Umbilical cord (tissue), 2 donors: ENCODE measurements around the gene LPCAT1. TPM values are rescaled to one million over a fixed set of nuclear protein-coding genes. Genes with fewer than 3 reads are reported as not detected.
"Not testable (repeated sequence)": the region's sequence is repeated elsewhere in the genome, so short reads cannot be mapped to it uniquely, and the experiment has no call there.

ENCODE experiments used
- DNase-seq: peaks from one replicate; pipeline ENCODE4 v3.0.0-alpha.2; 2015; ENCODE audit warnings: low spot score
- total RNA-seq: library from RNA; depleted of rRNA; stranded (reverse); fragments of >200 nt; gene quantifications from one replicate; pipeline ENCODE4 v1.2.3, GENCODE V29; 2014; ENCODE audit warnings: low replicate concordance; ENCODE audit not compliant: insufficient read depth

LPCAT1 gene
- total RNA-seq, 1 donor from 2014 or later: 46.0 TPM

DNA sequence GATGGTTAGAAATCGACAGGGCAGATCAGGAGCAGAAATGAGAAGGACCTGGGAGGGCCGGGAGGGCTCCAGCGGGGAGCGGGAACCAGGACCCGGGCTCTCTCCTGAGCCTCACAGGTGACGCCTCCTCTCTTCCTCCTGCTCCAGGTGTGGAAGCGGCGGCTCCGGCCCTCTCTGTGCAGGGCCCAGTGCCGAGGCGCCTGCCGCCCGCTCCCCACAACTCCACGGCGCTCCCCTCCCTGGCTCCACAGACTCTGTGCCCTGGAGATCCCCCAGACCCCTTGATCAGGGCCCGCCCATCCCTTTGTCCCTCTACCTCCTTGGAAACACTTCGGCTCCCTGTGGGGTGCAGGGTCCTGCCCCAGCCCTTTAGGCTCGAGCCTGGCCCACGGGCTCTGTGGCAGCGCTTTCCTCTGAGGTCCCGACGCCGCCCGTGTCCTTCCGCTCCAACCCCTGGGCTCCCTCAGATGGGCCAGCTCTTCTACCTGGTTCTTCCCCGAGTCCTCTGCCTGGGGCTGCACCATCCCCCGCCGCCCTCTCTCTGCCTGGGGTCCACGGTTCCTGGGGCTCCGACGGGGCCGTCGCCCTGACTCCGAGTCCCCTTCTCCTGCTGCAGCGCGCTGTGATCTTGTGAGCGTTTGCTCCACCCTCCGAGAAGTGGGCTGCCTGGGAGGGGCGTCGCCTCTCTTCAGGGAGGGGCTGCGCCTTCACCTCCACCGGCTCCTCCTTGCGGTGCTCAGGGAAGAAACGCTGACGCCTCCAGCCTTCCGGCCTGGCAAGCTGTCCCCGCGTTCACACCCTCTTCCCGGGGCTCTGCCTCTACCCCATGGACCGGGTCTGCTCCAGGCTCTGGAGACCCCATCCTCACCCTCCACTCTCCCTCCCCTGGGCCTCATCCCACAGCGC is 56.2 kb downstream of the LPCAT1 start:
- DNase-seq: no peak

DNA sequence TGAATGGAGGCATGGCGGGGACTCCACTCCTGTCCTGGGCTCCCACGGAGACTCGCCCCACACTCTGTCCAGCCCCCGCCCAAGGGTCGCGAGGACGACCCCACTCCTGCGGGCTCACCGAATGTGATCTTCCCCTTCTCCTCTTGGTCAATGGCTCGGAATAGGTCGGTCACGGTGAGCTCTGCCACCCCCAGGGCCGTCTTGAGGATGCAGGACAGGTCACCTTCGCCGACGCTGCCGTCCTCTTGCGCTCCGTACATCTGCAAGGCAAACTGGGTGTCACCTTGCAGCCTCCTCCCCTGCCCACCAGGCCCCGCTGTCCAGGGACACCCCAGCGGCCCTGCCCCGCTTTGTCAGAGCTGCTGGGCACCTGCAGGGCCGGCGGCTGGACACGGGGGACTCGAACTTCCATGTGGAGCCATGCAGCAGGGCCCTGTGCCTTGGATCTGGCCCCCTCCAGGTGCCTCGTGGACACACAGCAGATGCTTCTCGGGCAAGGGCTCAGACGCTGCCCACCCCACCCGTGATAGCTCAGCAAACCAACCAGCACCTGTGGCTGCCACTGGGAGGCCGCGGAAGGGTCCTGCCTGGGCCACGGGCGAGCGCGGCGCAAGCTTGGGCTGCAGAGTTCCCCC is 57.0 kb downstream of the LPCAT1 start:
- DNase-seq: no peak

DNA sequence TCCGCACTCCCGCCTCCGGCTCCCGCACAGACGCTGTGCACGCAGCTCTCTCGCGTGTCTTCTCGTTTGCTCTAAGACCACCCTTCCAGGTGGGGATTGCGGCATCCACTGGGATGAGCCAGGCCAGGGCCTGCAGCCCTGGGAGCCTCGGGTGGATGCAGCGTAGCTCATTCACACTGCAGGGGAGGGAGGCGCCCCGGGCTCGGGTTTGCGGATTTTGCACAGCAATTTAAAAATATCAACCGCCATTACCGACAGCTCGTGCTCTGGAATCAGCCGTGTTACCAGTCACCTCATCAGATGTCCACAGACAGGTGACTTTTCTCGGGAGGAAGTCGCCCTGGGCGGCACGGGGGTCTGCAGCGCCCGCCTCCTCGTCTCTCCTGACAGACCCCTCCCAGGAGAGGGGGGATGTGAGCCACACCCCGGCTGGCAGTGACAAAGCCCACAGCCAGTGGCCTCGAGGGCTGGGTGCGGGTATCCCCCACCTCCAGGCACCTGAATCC is 57.7 kb downstream of the LPCAT1 start:
- DNase-seq: no peak

DNA sequence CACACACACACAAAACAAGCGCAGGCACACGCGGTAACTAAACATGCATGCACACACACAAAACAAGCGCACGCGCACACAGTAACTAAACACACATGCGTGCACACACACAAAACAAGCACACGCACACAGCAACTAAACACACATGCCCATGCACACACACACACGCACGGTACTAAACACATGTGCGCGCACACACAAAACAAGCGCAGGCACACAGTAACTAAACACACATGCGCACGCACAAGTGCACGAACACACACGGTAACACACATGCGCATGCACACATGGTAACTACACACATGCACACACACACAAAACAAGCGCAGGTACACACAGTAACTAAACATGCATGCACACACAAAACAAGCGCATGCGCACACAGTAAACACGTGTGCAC is 58.6 kb downstream of the LPCAT1 start:
- no peak for DNase-seq

DNA sequence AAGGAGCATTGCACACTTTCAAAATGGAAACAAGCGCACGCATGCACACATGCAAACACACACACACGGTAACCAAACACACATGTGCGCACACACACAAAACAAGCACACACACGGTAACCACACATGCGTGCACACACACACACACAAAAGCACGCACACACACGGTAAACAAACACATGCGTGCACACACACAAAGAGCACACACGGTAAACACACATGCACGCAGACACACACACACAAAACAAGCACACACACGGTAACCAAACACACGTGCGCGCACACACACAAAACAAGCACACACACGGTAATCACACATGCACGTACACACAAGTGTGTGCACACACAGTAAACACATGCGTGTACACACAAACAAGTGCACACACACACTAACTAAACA is 59.2 kb downstream of the LPCAT1 start:
- no peak for DNase-seq

DNA sequence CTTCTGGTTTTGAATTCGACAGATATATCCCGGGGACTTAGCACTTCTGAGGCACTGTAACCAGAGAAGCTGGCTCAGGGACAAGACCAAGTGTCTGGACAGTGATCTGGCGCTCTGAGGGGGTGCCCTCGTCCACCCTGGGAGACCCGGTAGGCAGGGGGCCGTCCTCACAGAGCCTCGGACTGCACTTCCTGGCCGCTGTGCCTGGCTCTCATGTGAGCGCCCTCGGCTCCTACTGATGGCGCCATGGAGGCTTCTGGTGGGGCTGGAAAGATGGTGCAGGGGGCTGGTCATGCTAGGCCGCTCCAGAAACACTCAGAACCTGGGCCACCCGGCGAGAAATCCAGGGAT is 59.7 kb downstream of the LPCAT1 start:
- DNase-seq: no peak

DNA sequence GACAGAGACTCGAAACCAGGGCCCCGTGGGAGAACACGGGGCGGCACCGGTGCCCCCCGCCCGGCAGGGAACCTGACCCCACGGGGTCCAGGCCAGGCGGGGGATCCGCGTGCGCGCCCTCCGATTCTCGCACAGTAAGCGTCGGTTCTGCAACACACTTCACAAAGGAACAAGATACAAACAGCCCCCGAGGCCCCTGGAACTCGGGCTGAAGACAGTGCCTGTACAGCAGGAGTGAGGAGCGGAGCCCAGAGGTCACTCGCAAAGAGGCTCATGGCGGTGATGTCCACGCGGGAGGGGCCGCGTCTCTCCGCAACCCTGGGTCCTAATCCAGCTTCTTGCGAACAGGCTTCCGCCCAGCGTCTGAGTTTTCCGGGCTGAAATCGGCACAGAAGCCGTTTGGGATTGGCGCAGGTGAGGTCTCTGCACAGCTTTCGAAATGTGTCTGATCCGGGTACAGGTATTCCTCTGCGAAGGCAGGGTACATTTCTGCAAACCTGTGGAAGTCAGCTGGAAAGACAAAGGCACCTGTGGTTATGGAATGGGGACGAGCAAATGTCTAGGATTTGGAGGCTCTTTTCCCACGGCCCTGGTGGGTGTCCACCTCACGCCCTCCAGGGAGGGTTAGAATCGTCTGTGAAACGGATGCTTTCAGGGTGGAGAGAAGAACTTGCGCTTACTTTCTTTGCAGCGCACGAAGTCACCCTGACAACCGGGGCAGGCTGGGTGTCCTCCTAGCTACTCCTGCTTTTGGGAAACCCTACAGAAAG is 60.2 kb downstream of the LPCAT1 start:
- DNase-seq: no peak

DNA sequence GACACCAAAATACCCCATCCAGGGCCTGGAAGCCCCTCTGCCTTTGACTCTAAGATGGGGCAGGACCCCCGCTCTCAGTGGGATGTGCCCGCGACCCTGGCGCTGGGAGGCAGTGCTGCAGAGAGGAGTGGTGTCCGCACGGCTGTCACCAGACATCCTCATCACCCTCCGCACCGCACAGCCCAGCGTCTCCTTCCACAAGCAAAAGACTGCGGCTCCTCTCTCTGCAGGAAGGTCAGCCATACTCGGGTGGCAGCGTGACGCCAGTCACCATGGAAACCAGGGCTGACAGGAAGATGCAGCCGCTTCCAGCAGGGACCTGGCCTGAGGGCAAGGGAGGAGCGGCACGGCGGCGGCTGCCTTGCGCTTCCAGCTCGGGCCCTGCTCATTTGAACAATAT is 61.4 kb downstream of the LPCAT1 start:
- no peak for DNase-seq

DNA sequence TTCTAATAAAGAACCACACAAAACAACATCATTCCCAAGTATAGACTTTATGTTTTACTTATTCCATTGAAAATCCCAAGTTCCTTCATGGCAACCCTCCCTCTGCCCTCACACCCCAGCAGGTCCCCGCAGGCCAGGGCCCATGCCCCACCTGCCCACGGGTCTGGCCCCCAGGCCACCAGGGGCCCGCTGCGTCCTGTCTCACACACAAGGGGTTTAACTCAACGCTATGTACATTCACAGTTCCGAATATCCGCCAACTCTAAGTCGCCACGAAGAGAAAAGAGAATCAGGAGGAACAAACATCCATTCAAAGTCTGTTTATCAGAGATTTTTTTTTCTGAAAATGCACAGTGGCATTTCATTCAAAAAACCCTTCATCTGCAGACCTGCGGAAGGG is 62.4 kb downstream of the LPCAT1 start:
- DNase-seq: no peak

DNA sequence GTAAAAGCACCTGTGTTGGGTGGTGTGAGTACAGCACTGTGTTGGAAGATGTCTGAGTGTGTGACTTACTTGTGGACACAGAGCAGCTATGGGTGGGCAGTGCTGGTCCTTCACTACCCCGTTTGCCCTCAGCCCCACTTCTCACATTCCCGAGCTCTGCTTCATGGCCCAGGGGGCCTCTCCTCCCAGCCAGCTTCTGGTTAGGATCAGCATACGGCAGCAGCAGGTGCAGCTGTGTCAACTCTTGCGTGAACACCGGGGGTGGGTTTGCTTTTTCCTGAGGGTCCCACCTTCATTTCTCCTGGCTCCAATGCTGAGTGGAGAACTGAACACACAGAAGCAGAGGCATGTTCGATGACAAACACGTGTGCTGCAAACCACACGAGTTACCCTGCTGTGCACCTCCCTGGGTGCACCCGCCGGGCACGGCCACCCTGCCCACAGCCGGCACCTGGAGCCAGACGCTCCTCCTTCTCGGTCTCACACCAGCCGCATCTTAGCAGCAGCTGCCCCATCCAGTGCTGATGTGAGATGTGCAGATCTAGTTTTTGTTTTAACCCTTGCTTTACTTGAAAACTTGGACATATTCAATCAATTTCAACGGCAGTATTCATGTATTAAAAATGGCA is 63.6 kb downstream of the LPCAT1 start:
- no peak for DNase-seq

DNA sequence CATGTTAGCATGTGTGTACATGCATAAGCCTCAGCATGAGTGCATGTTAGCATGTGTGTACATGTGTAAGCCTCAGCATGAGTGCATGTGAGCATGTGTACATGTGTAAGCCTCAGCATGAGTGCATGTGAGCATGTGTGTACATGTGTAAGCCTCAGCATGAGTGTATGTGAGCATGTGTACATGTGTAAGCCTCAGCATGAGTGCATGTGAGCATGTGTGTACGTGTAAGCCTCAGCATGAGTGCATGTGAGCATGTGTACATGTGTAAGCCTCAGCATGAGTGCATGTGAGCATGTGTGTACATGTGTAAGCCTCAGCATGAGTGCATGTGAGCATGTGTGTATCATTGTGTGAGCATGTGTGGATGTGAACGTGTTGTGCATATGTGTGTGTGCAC is 64.3 kb downstream of the LPCAT1 start:
- DNase-seq: not testable (repeated sequence)

DNA sequence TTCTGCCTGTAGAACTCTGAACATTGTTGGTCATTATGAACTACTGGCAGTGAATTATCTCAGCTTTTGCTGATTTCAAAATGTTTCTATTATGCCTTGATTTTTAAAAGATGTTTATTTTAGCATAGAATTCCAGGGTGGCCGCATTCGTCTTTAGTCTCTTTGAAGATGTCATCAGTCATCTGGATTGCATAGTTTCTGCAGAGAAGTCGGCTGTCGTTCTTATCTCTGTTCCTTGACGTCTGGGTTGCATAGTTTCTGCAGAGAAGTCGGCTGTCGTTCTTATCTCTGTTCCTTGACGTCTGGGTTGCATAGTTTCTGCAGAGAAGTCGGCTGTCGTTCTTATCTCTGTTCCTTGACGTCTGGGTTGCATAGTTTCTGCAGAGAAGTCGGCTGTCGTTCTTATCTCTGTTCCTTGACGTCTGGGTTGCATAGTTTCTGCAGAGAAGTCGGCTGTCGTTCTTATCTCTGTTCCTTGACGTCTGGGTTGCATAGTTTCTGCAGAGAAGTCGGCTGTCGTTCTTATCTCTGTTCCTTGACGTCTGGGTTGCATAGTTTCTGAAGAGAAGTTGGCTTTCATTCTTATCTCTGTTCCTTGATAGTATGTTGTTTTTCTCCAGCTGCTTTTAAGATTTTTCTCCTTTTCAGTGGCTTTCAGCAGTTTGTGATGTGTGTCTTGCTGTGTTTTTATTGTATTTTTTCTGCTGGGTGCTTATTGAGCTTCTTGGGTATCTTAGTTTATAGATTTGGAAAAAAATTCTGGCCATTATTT is 67.5 kb downstream of the LPCAT1 start:
- not testable (repeated sequence) for DNase-seq

DNA sequence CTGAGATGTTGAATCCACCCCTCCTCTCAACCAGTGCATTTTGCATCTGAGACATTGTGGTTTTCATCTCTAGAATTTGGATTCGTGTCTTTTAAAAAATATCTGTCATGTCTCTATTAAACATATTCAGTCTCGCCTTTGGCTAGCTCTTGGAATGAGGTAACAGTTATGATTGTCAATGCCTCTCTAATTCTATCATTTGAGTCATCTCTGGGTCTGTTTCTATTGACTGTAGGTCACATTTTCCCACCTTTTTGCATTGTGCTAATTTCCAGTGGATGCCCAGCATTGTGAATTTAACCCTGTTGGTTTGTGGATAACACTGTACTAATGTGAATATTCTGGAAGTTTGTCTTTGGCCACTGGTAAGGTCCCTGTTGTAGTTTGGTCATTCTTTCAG is 70.1 kb downstream of the LPCAT1 start:
- DNase-seq: no peak

DNA sequence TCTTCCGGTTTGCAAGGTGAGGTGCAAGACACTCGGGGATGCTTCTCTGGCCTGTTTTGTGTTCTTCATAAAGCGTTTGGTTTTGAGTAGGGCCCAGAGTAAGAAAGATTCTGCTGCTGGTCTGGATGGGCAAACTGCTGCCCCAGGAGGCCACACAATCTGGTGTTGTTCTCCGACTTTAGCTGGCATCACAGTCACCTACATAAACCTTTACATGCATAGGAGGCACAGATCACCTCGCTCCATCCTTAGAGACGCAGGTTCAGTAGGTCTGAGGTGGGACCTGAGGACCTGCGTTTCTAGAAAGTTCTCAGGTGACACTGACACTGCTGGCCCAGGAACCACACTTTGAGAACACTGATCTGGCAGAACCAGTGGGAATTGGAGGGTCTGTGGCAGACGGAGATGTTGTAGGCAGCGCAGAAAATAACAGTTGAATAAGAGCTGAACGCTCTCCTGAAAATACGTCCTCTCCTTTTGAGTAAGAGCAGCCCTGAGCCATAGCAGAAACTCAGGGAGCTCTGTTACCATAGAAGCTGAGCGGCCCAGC is 74.6 kb downstream of the LPCAT1 start:
- DNase-seq: no peak

DNA sequence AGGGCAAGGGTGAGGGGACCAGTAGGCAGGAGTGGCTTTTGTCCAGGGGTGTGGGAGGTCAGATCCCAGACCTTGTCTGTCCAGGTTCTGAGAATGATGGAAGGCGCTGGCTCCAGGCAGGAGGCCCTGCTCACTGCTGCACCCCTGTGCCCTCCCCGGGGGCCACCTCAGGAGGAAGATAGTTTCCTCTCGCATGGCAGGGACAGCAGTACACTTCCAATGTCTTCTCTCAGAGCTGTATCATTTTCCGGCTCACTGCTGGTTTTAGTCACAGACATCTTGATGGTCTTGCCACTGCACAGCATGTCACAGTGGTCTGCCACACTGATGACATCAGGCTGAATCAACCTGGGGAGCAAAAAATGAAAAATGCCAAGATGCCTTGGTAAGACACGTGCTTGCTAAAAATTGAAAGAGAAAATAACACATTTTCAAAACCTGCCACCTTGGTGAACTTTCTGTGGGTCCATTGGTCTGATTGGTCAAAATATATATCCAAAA is 75.2 kb downstream of the LPCAT1 start:
- no peak for DNase-seq

DNA sequence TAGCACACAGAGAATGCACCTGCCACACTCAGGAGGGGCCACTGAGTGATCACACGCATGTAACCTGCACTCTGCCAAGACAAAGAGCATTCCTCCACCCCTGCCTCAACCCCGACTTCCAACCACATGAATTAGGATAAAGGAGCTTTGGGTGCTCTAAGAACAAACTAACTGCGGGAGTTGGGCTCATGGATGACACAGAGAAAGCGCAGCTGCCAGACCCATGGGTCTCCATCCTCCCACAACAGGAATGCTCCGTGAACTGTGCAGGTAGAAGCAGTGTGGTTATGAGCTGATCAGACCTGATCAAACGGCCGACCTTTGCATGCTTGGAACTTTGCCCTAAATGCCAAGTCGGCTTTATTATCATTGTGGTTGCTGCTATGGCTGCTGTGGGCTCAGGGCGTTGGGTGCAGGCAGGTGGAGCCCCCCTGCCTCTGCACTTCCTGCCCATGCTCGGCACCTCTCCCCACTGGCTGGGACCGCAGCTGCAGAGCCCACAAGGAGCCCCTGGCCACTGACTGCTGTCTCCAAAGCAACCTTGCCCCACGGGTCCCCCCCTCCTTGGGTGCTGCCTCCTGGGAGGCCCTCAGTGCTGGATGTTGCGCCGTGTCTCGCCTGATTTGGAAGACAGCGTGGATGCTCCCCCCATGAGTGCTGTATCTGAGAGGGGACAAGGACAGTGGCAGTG is 75.9 kb downstream of the LPCAT1 start:
- DNase-seq: no peak

DNA sequence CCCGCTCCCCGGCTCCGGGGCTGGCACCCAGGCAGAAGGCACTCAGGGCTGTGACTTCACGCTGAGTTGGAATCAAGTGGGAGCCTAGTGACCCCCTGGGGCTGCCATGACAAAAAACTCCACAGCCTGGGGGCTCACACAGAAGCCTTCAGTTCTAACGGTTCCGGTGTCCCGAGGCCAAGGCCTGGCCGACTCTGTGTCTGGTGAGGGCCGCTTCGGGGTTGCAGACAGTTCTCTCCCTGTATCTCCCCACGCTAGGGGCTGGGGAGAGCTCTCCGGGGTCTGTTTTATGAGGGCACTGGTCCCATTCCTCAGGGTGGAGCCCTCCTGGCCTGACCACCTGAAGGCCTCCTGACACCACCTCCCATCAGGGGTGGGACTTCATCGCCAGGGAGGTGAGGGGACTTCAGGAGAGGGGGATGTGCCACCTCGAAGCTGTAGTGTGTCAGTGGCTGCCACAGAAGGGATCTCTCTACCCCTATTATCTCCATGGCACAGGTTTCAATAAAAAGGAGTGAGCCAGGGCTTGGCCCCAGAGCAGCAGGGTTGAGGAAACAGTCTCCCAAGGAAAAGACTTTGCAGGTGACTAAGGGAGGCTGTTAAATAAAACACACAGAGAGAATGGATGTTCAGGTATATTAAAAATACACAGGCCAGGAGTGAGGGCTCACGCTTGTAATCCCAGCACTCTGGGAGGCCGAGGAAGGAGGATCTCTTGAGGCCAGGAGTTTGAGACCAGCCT is 77.0 kb downstream of the LPCAT1 start:
- no peak for DNase-seq

DNA sequence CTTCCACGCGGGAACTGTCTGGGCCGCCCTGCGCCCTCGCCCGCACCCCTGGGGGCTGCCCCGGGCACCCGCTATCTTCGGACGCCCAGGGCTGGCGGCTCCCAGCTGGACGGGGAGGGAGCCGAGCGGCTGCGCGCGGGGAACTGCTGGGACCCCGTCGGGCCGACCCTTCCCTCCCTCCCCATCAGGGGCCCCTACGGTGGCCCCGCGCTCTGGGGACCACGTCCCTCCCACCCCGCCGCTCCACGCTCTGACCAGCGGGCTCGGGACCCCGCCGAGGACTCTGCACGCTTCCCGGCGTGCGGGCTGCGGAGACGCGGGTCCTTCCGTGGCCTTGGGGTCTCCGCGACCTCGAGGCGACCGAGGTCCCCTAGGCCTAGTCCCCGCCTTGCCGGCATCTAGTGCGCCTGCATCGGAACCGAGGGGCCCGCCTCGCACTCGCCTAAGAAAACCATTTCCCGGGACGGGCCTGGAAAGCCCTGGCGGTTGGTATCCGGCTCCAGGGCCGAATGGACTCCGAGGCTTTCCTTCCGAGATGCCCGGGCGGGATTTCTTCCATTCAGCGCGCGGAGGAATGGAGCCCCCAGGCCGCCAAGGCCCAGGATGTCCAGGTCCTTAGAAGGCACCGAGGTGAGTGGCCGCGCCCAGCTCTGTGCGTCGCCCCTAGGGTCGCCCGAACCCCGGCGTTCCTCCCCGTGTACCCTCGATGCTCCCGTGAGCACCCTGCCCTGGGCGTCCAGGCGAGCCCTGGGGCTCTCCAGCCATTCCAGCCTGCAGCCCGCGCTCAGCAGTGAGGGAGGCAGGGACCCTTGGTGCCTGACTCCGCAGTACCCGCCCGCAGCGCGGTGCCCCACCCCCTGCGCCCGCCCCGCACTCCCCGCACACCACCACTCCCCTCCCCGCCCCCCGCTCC is 77.8 kb downstream of the LPCAT1 start:
- DNase-seq: no peak
